Measurements from ENCODE around the gene PLSCR4.
"Not testable (repeated sequence)": the region's sequence is repeated elsewhere in the genome, so short reads cannot be mapped to it uniquely, and the experiment has no call there.

- not testable (repeated sequence) for TF ChIP-seq CTCF, POLR2A (IDR thresholded peaks at IDR 0.05)
These were observed 25.4 kb downstream of the PLSCR4 start for GRCh38 chr3:146225458-146225857.
